Spleen (tissue), 7 donors: ENCODE results near the gene SCYGR1.
"Not testable (repeated sequence)": the region's sequence is repeated elsewhere in the genome, so short reads cannot be mapped to it uniquely, and the experiment has no call there.

Source experiments
- CTCF ChIP-seq, 11 experiments: fragments of 200-600 bp in 7 of 11; fragments of 450-650 bp in 4 of 11; sonication (generic) in 4 of 11; IDR thresholded peaks in 8 of 11; conservative IDR thresholded peaks in 3 of 11; 1 replicate in 7 of 11; 2 replicates in 4 of 11; pipeline versions ENCODE4 v1.4.0 to v1.8.0; 2016 to 2021; ENCODE audit warnings: antibody characterized with exemption in 11 of 11, inconsistent platforms in 4 of 11, mild to moderate bottlenecking in 1 of 11
- POLR2A ChIP-seq, 3 donors: fragments of 450-650 bp; IDR thresholded peaks; one replicate each; pipeline ENCODE4 v1.5.1; 2017; ENCODE audit warnings: antibody characterized with exemption in 3 of 3, mild to moderate bottlenecking in 1 of 3
- donor health status: DM: no; HTN: no; CAD: no; lungs with moderate emphysema.
- donor health status: DM: no; HTN: no; CAD: no.
- donor health status: DM: no; HTN: no; CAD: no.

DNA sequence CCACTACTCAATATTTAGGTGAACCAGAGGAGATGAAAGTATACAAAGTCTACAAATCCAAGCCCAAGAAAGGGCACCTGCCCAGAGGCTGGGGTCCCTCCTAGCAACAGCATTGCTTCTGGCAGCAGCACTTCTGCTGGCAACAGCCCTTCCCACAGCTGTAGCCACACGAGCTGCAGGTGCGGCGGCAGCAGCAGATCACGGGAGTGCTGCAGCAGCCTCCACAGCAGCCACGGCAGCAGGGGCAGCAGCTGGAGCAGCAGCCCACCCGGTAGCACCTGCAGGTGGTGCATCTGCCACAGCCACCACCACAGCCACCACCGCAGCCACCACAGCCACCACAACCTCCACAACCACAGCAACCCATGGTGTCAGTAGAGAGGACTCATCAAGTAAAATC lies at the start of gene SCYGR1:
- TF ChIP-seq CTCF (IDR thresholded peaks at IDR 0.05 in 8 of 11, conservative IDR thresholded peaks at IDR 0.05 in 3 of 11); POLR2A (IDR thresholded peaks at IDR 0.05): not testable (repeated sequence)
